ENCODE results near the gene GTF2F2.

DNA sequence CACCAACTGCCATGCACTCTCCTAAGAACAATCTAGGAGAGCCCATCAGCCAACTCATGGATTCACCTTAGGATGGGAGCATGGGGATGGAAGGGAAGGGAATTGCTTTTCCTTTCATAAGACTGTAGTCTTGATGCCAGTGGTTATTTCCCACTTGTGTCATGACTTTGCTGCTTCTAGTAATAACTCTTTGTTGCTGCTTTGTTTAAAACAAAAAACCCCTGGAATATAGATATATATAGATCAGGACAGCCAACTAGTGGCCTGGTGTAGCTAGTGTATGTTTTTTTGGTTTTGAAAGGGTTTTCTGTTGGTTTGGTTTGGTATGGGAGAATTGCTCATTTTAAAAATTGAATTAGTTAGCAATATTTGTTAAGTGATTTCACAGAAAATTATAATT is 119.8 kb downstream of the GTF2F2 start:
- TF ChIP-seq CTCF (IDR thresholded peaks at IDR 0.05; ENCODE audit: insufficient read depth, low read length), result no peak
- TF ChIP-seq, protein P1, sequence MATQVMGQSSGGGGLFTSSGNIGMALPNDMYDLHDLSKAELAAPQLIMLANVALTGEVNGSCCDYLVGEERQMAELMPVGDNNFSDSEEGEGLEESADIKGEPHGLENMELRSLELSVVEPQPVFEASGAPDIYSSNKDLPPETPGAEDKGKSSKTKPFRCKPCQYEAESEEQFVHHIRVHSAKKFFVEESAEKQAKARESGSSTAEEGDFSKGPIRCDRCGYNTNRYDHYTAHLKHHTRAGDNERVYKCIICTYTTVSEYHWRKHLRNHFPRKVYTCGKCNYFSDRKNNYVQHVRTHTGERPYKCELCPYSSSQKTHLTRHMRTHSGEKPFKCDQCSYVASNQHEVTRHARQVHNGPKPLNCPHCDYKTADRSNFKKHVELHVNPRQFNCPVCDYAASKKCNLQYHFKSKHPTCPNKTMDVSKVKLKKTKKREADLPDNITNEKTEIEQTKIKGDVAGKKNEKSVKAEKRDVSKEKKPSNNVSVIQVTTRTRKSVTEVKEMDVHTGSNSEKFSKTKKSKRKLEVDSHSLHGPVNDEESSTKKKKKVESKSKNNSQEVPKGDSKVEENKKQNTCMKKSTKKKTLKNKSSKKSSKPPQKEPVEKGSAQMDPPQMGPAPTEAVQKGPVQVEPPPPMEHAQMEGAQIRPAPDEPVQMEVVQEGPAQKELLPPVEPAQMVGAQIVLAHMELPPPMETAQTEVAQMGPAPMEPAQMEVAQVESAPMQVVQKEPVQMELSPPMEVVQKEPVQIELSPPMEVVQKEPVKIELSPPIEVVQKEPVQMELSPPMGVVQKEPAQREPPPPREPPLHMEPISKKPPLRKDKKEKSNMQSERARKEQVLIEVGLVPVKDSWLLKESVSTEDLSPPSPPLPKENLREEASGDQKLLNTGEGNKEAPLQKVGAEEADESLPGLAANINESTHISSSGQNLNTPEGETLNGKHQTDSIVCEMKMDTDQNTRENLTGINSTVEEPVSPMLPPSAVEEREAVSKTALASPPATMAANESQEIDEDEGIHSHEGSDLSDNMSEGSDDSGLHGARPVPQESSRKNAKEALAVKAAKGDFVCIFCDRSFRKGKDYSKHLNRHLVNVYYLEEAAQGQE (IDR thresholded peaks at IDR 0.05; ENCODE audit: insufficient replicate concordance, low read depth), result no peak
